ENCODE measurements around the gene COX8A.
A peak's percentile ranks its signal among the peaks of the same experiment; 100 is the strongest.

Gene COX8A

DNA sequence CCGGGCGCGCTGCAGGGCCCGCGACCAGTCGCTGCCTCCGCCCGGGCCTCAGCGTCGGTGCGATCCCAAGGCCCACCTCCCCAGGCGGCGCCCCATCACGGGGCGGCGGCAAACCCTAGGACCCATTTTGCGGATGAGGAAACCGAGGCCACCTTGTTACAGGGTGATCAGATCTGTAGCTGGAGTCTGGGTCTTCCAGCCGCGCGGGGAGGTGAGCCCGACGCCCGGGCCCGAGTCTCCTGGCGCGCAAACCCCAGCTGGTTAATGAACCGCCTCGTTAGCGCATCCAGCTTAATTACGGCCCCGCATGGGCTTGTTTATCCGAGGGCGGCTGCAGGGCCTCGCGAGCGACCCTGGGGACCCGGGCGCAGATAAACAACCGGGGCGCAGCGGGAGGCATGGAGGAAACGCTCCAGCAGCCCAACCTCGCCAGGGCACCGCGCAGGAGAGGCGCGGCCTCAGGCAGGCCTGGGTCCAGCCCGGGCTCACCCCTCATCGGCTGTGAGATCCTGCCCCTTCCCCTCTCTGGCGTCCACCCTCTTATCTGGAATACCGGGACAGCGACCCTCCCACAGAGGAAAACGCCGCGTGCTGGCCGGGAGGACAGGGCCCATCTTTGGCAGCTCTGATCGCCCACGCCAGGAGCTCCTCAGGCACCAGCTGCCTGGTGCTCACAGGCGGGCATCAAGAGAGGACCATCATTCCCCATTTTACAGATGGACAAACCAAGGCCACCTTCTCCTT lies 26.5 kb downstream of the COX8A start:
- Histone ChIP-seq H3K4me3 (peak overlapping the region; percentile 39 to 47), H3K27me3 (peaks cover 0 to 7% of the 10 kb centered on the region in 2 donors), H3K27ac (peak overlapping the region; percentile 3 to 10), H3K4me1 (peaks cover 0 to 33% (median 22%) of the 10 kb centered on the region in 4 donors), H3K36me3 (peaks cover 18 to 31% (median 31%) of the 10 kb centered on the region in 3 donors), H3K9me3 (no peaks in the 10 kb centered on the region)
- TF ChIP-seq, protein P1, sequence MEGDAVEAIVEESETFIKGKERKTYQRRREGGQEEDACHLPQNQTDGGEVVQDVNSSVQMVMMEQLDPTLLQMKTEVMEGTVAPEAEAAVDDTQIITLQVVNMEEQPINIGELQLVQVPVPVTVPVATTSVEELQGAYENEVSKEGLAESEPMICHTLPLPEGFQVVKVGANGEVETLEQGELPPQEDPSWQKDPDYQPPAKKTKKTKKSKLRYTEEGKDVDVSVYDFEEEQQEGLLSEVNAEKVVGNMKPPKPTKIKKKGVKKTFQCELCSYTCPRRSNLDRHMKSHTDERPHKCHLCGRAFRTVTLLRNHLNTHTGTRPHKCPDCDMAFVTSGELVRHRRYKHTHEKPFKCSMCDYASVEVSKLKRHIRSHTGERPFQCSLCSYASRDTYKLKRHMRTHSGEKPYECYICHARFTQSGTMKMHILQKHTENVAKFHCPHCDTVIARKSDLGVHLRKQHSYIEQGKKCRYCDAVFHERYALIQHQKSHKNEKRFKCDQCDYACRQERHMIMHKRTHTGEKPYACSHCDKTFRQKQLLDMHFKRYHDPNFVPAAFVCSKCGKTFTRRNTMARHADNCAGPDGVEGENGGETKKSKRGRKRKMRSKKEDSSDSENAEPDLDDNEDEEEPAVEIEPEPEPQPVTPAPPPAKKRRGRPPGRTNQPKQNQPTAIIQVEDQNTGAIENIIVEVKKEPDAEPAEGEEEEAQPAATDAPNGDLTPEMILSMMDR (IDR thresholded peaks at IDR 0.05), result peak in 1 of 2 experiments; percentile 18
- no peak for DNase-seq
- intact Hi-C loops (cut with DNase I; ENCODE audit: low total_unique reads), result loop anchor here (2.0 kb wide), 1 partner anchor 148 kb away; no protein-coding TSS in a partner anchor

DNA sequence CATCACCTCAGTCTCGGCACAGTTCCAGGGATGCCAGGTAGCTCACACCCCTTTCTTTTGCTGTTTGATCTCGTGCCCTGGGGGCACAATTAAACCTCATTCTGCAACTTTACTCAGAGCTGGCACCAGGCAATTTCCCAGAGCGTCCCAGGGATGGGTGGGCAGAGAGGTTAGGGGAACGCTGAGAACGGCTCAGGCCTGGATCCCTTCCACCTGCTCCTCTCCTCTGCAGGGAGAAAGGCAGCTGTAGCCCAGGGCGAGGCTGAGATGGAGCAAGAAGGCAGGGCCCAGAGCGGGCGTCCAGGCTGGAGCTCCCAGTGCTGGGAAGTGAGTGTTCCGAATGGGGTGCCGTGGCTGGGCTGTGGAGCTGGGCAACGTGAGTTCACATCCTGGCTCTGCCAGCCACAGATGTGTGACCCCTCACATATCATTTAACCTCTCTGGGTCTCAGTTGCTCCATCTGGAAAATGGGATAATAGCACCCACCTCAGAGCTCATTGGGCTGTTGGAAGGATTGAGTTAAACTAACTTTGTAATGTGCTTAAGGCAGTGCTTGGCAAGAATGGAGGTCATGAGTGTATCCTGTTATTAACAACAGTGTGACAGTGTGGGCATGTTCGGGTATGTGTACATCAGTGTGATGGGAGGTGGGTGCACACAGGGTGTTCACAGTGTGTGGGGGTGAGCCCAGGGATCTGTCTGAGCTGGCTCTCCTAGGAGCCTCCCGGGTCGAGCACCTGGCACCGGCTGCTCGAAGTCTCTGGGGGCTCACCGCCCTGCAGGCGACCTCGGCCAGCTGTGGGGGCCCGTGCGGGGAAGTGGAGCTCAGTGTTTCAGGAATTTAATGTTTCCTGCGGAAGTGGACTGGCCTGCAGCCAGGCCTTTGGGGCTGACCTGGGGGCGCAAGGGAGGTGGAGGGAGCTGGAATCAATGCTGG lies 27.3 kb downstream of the COX8A start:
- no peak overlapping the region for H3K4me3 ChIP-seq
- H3K36me3 ChIP-seq, result peaks cover 10 to 23% (median 22%) of the 10 kb centered on the region in 3 donors
- H3K4me1 ChIP-seq, result peaks cover 0 to 35% (median 22%) of the 10 kb centered on the region in 4 donors
- no peaks in the 10 kb centered on the region for H3K9me3 ChIP-seq
- TF ChIP-seq, protein P1 (IDR thresholded peaks at IDR 0.05), result no peak
- no peak overlapping the region for H3K27ac ChIP-seq
- intact Hi-C loops (cut with DNase I; ENCODE audit: low total_unique reads), result loop anchor here (2.0 kb wide), 1 partner anchor 147 kb away; no protein-coding TSS in a partner anchor
- peaks cover 0 to 7% of the 10 kb centered on the region in 2 donors for H3K27me3 ChIP-seq
- no peak for DNase-seq

DNA sequence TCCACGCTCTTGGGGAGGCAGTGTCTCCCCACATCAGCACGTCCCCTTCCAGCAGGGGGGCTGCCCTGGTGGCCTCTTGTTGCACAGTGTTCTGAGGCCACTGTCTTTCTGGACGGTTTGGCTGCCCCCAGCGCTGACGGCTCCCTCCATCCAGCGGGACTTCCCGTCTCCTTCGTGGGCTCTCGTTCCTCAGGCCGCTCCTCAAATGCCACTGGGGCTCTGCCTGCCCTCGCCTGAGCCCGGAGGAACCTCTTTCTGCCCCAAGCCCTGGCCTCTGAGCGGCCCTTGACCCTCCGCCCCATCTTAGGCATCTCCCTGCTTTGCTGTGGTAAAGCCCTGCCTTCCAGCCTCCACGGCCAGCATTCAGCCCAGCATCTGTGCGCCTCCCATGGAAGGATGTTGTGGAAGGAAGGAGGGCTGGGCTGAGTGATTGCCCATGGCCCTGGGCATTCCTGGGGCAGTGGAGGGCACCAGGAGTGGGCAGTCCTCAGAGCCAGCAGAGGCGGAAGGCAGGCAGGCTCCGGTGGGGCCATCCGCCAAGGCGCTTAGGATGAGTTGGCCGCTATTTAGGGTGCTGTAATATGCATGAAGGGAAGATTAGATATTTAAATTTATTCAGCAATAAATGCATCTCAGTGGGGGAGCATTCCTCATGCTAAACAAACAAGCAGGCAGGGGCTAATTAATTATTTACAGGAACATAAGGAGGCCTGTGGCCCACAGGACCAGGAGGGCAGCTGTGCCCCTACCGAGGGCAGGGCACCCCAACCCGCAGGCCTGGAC lies 29.6 kb downstream of the COX8A start:
- peaks cover 0 to 46% (median 30%) of the 10 kb centered on the region in 4 donors for H3K4me1 ChIP-seq
- no peak overlapping the region for H3K27ac ChIP-seq
- no peak overlapping the region for H3K4me3 ChIP-seq
- H3K9me3 ChIP-seq, result no peaks in the 10 kb centered on the region
- H3K27me3 ChIP-seq, result peaks cover 0 to 5% of the 10 kb centered on the region in 2 donors
- peaks cover 0 to under 1% (median 0%) of the 10 kb centered on the region in 3 donors for H3K36me3 ChIP-seq
- TF ChIP-seq, protein P1 (IDR thresholded peaks at IDR 0.05), result no peak
- DNase-seq, result no peak
- intact Hi-C loops (cut with DNase I; ENCODE audit: low total_unique reads), result no loop called here

DNA sequence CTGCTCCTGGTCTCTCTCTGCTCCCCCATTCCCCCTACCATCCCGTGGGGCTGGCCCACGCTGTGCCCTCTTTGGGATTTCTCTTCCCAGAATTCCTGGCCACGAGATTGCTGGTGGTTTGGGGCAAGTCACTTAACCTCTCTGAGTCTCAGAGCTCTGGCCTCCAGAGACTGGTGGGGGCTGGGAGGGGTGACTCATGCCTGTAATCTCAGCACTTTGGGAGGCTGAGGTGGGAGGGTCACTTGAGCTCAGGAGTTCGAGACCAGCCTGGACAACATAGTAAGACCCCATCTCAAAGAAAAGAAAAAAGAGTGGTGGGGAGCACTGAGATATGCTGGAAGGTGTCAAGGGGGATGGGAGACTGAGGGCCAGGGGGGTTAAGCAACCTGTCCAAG lies 30.2 kb downstream of the COX8A start:
- TF ChIP-seq, protein P1 (IDR thresholded peaks at IDR 0.05), result no peak
- Histone ChIP-seq H3K36me3 (no peaks in the 10 kb centered on the region), H3K4me1 (peaks cover 0 to 40% (median 24%) of the 10 kb centered on the region in 4 donors), H3K4me3 (no peak overlapping the region), H3K27me3 (no peaks in the 10 kb centered on the region), H3K9me3 (no peaks in the 10 kb centered on the region), H3K27ac (no peak overlapping the region)
- intact Hi-C loops (cut with DNase I; ENCODE audit: low total_unique reads), result no loop called here
- no peak for DNase-seq

DNA sequence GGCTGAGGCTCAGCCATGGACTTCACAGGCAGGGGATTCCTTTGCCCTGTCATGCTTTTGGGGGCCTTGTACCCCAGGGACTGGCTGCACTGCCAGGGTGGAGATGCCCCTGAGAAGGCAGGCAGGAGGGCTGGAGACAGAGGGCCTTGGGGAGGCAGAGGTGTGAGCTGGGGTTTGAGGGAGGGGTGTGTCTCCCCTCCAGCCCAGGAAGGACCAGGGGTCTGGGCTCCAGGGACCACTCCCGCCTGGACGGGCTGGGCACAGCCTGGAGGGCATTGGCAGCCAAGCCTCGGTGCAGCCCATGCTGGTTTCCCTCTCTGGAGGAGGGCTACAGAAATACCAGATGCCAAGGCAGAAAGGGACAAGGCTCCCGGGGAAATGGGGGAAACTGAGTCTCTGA lies 31.3 kb downstream of the COX8A start:
- intact Hi-C loops (cut with DNase I; ENCODE audit: low total_unique reads), result no loop called here
- Histone ChIP-seq H3K27ac (no peak overlapping the region), H3K9me3 (no peaks in the 10 kb centered on the region), H3K27me3 (no peaks in the 10 kb centered on the region), H3K4me3 (no peak overlapping the region), H3K4me1 (peaks cover 0 to 29% (median 13%) of the 10 kb centered on the region in 4 donors), H3K36me3 (no peaks in the 10 kb centered on the region)
- TF ChIP-seq, protein P1 (IDR thresholded peaks at IDR 0.05), result no peak
- no peak for DNase-seq

Data from tibial artery (tissue), 4 donors.